HG02571 (cell line): ENCODE results near the gene EFNA2.
A peak's percentile ranks its signal among the peaks of the same experiment; 100 is the strongest.

Experiments used
- ATAC-seq: cut with Tn5 transposase; IDR thresholded peaks from one replicate; pipeline ENCODE4 v1.9.1; 2021; ENCODE audit warnings: mild to moderate bottlenecking, moderate library complexity; ENCODE audit not compliant: unreplicated experiment

The EFNA2 gene

DNA sequence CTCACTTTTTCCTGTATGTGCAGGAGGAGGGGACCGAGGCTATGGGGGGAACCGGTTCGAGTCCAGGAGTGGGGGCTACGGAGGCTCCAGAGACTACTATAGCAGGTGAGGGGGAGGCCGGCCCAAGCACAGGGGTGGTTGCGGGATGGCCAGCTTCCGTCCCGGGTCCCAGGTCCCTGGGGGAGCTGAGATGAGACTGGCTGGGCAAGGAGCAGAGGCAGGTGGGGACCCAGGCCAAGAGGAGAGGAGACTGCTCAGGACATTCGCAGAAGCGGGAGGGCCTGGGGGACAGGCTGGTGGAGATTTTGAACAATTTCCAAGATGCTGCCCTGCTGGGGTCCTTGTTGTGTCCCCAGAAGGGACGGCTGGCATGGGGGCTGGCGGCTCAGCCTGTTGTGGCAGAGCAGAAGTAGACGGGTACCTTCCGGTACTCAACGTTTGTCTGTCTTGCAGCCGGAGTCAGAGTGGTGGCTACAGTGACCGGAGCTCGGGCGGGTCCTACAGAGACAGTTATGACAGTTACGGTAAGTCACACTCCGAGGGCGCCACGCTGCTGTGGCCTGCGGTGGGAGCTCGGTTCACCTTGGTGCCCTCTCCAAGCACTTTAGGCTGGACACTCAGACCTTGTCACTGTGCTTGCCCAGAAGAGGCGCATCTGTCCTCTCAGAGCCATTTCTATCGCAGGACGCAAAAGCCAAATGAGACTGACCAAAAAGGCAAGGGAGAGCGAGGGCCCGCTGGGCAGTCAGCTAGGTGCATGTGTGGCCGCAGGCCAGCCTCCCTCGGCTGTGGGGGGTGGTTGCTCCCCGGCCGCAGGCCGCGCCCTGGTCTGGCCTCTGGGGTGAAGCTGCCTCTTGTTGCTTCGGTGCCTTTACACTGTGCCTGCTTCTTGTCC lies 13.9 kb upstream of the EFNA2 start:
- ATAC-seq = no peak

DNA sequence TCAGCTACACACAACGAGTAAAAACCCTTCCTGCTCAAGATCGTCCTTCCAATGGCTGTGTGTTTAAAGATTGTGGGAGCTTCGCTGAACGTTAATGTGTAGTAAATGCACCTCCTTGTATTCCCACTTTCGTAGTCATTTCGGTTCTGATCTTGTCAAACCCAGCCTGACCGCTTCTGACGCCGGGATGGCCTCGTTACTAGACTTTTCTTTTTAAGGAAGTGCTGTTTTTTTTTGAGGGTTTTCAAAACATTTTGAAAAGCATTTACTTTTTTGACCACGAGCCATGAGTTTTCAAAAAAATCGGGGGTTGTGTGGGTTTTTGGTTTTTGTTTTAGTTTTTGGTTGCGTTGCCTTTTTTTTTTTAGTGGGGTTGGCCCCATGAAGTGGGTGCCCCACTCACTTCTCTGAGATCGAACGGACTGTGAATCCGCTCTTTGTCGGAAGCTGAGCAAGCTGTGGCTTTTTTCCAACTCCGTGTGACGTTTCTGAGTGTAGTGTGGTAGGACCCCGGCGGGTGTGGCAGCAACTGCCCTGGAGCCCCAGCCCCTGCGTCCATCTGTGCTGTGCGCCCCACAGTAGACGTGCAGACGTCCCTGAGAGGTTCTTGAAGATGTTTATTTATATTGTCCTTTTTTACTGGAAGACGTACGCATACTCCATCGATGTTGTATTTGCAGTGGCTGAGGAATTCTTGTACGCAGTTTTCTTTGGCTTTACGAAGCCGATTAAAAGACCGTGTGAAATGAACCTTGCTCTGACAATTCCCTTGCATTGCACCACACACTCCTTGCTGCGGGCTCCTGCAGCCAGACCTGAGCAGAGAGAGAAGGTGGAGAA lies 13.0 kb upstream of the EFNA2 start:
- ATAC-seq = no peak

DNA sequence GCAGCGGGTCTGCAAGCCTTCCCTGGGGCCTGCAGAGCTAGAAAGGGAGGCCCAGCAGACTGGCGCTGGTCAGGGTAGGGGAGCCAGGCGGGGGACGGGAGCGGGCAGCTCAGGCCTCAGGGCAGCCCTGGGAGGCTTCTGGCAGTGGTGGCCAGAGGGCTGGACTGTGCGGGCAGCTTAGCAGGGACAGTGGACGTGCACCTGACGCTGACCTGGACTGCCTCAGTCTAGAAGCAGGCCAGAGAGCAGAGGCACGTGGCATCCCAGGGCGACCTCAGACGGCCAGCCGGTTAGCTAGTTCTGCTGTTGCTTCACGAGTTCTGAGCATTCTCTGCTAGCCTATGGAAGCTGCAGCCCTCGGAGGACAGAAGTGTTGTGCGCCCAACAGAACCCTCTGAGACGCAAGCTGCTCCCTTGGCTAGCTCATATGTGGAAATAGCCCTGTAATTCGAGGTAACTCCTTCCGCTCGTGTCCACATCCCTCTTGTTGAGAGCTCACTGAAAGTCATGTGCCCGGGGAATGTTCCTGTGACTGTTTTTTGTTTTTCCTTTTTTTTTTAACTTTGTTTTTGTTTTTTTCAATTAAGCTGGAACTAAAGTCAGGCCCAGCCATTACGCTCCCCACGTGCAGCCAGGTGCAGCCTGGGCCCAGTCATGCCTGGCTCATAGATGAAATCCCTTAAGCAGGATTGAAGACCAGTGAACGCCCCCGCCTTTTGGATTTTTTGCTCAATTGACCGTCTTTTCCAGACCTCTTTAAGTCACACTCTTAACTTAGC lies 12.2 kb upstream of the EFNA2 start:
- no peak for ATAC-seq

DNA sequence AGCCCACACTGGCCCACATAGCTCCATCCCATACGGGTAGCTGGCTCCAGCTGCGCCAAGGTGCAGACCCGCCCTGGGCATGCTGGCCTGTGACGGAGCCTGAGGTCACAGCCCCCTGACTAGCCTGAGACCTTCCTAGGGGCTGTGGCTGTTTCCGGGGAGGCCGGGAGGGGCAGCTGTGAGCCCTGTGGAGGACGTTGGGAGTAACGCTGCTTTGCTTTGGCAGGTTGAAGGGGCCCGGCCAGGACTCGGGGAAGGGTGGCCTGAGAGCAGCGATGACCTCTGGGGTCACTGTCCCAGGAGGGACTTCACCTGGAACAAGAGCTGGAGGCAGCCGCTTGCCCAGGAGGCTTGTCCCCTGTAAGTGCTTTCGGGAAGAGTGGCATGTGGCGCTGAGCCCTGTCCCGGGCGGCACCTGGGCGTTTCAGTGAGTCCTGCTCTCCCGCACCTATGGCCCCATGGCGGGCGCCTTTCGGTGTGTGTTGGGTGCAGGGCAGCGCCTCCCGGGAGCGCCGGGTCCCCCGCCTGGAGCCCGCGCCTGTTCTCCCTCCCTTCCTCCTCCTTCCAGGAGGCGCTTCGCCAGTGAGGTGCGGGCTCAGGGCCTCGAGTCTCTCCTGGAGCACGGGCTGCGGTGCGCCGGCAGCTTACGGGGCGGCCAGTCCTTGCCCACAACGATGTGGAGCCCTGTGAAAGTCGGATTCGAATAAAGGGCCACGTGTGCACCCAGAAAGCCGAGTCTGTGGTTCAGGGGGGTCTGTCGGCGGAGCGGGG lies 11.4 kb upstream of the EFNA2 start:
- no peak for ATAC-seq

DNA sequence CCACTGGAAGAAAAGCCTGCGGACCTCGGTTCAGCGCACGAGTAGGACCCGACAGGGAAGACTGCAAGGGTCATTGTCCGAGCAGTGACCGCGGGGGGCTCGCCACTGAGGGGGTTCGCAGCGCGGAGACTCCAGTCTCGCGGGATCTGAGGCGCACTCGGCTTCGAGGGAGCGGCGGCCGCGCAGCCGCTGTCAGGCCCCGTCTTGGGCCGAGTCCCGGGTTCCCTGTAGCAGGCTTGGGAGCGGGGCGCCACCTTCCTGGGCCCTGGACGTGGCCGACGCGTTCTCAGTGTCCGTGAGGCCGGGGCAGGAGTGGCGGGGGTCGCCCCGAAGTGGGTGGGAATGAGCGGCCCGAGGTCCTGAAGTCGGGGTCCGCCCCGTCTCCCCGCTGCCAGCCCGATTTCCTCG lies 10.8 kb upstream of the EFNA2 start:
- ATAC-seq = peak; percentile 3

DNA sequence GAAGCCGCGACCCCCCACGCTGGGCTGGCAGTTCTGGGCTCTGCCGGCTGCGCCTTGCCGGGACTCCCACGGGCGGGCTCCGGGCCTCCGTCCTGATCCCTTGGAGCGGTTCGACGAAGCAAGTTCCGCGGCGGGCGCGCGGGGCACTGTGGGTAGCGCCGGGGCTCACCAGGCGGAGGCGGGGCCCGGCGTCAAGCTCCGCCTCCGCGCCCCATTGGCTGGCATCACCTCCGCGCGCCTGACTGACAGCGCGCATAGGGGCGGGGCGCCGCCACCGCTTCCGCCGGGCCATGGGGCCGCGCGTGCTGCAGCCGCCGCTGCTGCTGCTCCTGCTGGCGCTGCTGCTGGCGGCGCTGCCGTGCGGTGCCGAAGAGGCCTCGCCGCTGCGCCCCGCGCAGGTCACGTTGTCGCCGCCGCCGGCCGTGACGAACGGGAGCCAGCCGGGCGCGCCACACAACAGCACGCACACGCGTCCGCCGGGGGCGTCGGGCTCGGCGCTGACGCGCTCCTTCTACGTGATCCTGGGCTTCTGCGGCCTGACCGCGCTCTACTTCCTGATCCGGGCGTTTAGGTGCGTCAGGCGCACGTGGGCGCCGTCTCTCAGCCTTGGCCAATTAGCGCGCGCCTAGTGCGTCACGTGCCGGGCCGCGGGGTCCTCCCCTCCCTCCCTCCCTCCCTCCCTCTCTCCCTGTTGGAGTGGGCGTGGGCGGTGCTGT lies 10.3 kb upstream of the EFNA2 start, which contains the start of gene FAM174C:
Gene FAM174C (plus strand): TSS at position 271 of the 716 bp plus-strand sequence. CDS start 20 bp downstream, at position 291.
- peak; percentile 65 for ATAC-seq

DNA sequence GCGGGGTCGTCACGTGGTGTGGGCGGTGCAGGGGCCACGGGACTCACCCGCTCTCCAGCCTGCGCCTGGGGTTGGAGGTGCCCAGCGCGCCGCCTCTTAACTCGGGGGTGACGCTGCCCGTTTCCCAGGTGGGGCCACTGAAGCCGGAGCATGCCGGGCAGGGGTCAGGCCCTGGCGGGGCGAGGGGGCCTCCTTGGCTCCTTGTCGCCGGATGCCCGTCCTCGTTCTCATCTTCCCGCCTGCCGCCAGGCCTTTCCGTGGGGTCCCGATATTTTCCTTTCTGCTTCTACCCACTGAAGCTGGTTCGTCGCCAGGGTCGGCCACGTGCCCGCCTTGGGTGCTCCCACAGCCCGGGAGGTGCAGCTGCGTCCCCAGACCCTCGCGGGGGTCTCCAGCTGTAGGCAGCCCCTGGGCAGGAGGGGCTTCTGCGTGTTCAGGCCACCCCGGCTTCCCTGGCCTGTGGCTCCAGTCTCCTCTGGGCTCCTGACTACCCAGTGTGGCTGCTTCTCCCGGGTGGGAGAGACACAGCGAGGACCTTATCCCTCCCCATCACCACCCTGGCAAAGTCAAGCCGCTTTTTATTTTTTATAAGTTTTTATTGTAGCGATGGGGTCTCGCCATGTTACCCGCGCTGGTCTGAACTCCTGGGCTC lies 9.6 kb upstream of the EFNA2 start:
- ATAC-seq = no peak

DNA sequence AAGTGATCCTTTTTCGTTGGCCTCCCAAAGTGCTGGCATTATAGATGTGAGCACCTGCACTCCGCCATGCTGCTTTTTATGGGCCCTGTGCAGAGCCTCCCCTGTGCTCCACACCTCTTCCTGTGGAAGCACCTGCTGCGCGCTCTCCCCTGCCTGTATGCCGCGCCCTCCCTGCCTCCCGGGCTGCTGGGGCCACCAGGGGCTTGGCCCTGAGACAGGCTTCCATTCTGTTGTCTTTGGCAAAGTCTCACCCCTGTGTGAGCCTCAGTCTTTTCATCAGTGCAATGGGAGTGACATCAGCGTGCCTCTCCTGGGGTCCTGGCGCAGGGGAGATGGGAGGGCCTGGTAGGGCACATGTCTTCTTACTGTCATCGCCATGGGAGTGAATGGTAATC lies 9.0 kb upstream of the EFNA2 start:
- no peak for ATAC-seq

DNA sequence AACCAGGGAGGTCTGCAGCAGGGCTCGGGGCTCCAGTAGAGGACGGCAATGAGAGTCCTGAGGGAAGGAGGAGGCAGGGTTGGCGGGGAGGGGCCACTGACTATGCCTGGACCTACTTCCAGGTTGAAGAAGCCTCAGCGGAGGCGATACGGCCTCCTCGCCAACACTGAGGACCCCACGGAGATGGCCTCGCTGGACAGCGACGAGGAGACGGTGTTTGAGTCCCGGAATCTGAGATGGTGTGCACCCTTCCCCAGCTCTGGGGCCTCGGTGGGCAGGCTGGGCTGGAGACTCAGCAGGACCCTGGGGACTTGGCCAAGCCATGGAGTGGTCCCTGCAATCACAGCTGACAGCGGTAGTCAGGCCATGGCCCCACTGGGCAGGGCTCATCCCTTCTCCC lies 8.6 kb upstream of the EFNA2 start:
- ATAC-seq = no peak

DNA sequence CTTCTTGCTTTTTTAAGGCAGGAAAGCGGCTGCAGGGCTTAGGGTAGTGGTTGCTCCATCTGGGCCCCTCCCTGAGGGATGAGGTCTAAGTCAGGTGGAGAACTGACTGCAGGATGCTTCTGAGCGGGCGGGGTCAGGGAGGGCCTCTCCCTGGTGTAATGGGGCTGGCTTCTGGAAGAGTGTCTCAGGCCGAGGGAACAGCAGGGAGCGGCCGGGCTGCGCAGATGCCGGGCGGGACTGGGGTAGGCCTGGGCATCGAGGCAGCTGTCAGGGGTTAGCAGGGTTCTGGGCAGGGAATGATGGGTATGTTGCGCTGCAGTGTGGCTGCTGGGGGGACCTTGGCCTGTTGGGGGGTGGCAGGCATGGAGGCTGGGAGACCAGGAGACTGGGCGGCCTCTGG lies 7.6 kb upstream of the EFNA2 start:
- no peak for ATAC-seq

DNA sequence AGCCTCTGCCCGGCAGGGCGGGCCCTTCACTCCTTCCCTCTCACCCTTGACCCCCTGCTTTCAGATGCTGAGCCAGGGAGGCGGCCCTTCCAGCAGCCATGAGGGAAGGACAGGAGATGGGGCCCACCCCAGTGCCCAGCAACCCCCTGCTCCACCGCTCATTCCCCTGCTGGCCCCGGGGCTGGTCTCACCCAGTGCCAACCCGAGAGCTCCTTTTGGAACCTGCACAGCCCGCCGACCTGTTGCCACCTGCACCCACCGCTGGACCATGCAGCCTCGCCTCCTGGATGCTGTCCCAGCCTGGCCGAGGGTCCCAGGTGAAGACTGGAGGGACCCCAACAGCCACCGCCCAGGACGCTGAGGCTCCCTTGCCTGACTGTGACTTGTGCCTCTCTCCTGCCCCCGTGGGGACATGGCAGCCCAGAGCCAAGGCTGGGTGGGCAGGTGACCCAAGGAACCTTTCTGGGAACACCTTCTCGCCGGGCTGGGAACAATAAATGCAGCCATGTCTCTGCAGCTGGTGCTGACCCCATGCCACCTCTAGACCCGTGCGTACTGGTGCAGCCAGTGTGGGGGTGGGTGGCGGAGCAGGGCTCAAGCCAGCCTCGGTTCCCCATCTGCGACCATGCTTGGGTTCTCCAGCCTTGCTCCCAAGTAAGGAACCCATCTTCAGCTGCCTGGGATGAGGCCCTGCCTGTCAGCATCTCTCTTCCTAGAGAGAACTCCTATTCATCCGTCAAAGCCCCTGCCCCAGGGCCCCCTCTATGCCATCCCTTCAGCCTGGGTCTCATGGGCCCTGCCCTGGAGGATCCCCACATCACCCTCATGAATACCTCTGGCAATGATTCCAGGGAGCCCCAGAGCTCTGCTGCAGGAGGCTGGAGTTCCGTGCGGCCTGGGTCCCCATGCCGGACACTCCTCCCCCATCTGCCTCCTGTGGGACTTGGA lies 6.7 kb upstream of the EFNA2 start:
- ATAC-seq = no peak

DNA sequence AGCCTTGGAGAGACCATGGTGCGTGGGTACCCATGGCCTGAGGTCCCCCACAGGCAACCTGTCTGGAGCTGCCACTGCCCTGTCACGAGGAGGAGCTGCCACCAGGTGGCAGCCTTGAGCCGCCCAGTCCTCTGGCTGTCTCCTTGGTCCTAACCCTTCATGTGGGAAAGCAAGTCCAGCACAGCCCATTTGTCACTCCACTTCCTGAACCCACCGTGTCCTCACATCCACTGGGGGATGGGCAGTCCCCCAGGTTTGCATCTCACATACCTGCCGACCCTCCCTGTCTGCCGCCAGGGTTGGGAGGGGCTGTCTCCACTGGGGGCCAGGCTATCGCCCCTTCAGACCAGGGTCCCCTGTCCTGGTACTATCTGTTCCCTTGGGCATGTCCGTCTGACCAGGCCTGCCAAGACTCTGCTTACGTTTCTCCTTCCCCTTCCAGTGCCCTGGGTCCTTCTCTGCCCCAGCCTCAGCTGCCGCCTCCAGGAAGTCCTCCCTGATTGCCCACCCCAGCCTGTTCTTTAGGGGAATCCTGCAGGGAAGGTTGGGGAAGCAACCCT lies 5.8 kb upstream of the EFNA2 start:
- ATAC-seq = no peak

DNA sequence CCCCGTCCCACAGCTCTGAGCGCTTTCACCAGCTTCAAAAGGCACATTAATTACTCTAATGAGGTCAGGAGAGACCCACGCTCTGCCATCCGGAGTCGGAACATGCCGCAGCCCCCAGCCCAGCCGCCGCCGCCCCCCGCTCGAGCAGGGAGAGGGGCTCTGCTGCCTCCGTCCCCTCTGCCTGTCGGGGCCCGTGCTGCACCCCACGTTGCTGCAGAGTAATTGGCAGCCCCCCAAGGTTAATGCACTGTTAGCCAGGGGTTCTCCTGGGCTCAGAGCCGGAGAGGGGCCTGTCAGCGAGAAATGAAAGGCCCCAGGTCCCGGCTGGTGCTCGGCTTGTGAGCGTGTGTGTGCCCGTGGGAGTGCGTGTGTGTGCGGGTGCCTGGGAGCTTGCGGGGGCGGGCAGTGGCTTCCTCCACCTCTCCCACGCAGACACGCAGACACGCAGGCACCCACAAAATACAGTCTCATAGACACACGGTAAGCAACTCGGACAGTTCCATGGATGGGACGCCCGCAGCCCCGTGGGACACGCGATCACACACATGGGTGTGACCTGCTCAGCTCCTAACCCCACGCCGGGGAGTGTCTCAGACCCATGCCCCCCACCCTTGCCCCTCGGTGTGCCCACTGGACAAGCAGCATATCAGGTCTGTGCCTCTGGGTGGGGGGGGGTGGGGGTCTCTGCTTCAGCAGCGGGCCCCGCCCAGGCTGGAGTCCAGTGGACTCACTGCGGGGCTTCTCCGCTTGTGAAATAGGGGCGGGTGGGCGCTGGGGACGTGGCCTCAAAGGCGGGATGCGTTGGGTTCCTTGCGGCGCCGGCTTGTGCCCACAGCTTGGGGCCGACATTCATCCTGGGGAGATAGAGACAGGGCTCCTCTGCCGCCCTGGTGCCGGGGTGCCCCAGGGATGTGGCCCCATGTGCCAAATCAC lies 4.8 kb upstream of the EFNA2 start:
- ATAC-seq = no peak

DNA sequence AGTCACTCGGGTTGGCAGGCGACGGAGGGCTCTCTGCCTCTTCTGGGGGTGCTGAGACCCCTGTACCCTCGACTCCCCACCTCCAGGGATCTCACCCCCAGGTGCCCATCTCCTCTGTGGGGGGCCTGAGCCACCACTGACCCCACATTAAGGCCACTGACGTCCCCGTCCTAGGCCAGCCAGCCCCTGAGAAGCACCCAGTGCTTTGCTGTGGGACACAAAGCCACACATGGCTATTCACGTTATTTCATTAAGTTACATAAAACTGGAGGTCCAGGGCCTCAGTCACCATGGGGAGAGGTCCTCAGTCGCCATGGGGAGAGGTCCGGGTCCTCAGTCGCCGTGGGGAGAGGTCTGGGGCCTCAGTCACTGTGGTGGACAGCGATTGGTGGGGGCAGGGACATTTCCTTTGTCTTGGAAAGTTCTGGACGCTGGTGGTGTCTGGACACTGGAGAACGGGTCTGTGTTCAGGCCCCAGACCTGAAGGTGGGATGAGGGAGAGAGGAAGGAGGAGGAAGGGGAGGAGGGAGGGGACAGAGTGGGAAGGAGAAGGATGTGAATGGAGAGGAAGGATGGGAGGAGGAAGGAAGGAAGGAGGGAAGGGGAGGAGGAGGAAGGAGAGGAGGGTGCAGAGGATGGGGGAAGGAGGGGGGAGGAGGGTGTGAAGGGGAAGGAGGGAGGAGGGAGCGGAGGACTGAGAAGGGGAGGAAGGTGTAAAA lies 3.9 kb upstream of the EFNA2 start:
- ATAC-seq = no peak

DNA sequence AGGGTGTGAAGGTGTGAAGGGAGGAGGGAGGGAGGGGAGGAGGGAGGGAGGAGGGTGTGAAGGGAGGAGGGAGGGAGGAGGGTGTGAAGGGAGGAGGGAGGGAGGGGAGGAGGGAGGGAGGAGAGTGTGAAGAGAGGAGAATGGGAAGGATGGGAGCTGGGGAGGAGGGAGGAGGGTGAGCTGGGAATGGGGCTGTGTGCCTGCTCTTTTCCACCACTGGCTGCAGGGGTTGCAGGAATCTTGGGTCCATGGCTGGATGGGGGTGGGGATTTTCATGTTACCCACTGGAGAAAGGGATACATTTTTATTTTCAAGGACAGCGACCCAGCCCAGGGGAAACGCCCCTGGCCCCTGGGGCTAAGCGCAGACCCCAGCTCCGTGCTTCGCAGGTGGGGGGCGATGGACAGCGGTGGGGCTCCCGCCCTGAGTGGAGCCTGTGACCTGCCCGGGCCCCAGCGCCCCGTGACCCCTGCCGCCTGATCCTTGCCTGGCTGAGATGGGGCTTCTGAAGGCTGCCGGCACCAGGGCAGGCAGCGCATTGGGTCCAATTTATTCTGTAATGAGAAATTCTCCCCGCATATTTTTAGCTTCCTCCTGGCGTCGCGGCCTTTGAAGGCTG lies 3.0 kb upstream of the EFNA2 start:
- no peak for ATAC-seq
